WERI-Rb-1 (cell line): Measurements from ENCODE around the gene ACADSB.
A peak's percentile ranks its signal among the peaks of the same experiment; 100 is the strongest.

ENCODE experiments used
- DNase-seq: peaks from one replicate; pipeline ENCODE4 v3.0.0-alpha.2; 2020
- H3K27ac ChIP-seq: fragments of 250-450 bp; sonication (Bioruptor Pico); 2 replicates; pipeline ENCODE4 v1.5.1; 2020; ENCODE audit warnings: mild to moderate bottlenecking, moderate library complexity
- H3K27me3 ChIP-seq: fragments of 250-450 bp; sonication (Bioruptor Pico); 2 replicates; pipeline ENCODE4 v1.5.1; 2021; ENCODE audit warnings: mild to moderate bottlenecking, low read depth, moderate library complexity; ENCODE audit not compliant: insufficient read depth, severe bottlenecking
- H3K36me3 ChIP-seq: fragments of 250-450 bp; sonication (Bioruptor Pico); 2 replicates; pipeline ENCODE4 v1.5.1; 2020; ENCODE audit warnings: mild to moderate bottlenecking, moderate library complexity
- H3K4me3 ChIP-seq: 2 replicates; pipeline ENCODE4 v1.5.1; 2011; ENCODE audit warnings: low read depth, mild to moderate bottlenecking, control low read depth, low read length
- H3K9me3 ChIP-seq: fragments of 250-450 bp; sonication (Bioruptor Pico); 2 replicates; pipeline ENCODE4 v1.5.1; 2021; ENCODE audit warnings: mild to moderate bottlenecking, moderate library complexity; ENCODE audit not compliant: severe bottlenecking
- TF ChIP-seq, protein P1 (sequence below): IDR thresholded peaks from 2 replicates; pipeline ENCODE4 v1.5.1; 2011; ENCODE audit warnings: low read depth, mild to moderate bottlenecking, control low read depth, inconsistent platforms, low read length

Gene ACADSB

DNA sequence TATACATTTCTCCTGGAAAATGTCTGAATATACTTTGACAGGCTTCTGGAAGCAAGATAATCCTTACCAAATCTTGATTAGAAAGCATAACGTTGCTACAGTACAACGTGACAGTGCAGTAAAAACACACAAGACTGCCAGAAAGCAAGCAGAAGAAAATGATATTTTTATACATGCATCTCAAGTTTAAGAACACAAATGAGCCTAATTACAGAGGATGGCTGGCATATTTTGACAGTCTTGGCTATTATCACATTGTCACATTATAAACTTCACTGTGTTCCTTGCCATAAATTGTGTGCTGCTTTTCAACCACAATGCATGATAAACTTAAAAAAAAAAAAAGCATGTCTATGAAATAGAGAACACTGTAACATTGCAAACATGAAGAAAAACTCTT, 4.5 kb upstream of the ACADSB start:
- H3K9me3 ChIP-seq: no peaks in the 10 kb centered on the region
- no peak overlapping the region for H3K4me3 ChIP-seq
- no peak overlapping the region for H3K27ac ChIP-seq
- H3K27me3 ChIP-seq: no peaks in the 10 kb centered on the region
- TF ChIP-seq, protein P1, sequence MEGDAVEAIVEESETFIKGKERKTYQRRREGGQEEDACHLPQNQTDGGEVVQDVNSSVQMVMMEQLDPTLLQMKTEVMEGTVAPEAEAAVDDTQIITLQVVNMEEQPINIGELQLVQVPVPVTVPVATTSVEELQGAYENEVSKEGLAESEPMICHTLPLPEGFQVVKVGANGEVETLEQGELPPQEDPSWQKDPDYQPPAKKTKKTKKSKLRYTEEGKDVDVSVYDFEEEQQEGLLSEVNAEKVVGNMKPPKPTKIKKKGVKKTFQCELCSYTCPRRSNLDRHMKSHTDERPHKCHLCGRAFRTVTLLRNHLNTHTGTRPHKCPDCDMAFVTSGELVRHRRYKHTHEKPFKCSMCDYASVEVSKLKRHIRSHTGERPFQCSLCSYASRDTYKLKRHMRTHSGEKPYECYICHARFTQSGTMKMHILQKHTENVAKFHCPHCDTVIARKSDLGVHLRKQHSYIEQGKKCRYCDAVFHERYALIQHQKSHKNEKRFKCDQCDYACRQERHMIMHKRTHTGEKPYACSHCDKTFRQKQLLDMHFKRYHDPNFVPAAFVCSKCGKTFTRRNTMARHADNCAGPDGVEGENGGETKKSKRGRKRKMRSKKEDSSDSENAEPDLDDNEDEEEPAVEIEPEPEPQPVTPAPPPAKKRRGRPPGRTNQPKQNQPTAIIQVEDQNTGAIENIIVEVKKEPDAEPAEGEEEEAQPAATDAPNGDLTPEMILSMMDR: no peak
- DNase-seq: no peak
- H3K36me3 ChIP-seq: no peaks in the 10 kb centered on the region; the same call in 1 of the 2 replicates

DNA sequence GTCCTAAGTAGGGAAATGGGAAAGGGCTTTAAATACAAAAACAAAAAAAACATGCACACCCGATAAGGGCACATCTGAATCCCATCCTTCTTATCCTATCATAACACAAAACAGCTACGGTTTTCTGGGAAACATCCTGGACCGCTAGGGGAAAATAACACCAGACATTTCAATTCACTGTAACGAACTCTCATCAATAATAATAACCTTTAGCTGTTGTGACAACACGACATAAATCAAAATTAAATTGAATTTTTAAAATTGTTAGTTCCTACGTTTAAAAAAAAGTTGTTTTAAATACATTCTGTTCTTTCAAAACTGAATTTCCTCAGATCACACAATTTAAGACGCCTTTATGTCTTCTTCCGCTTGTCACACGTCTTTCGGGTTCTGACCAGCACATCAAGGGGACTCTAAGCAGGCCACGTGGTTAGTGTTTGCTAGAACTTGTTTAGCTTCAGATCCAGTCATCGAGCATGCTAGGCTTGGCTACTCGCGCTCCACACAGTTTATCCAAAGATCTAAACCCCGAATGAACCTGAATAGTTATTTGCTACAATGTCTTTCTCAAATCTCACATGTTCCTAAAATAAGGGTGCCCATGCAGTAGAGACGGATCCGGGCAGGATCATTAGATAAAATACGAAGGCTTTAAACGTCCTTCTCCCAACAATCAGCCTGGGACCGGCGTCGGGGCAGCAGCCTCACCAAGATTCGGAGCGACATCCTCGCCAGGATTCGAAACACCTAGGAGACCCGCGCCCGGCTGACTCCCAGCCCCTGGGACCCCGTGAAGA, 1.1 kb upstream of the ACADSB start:
- Histone ChIP-seq H3K27ac (peak overlapping the region; percentile 68), H3K4me3 (peak overlapping the region; percentile 84), H3K36me3 (no peaks in the 10 kb centered on the region), H3K9me3 (no peaks in the 10 kb centered on the region), H3K27me3 (no peaks in the 10 kb centered on the region)
- TF ChIP-seq, protein P1: no peak
- DNase-seq: peak; percentile 13

DNA sequence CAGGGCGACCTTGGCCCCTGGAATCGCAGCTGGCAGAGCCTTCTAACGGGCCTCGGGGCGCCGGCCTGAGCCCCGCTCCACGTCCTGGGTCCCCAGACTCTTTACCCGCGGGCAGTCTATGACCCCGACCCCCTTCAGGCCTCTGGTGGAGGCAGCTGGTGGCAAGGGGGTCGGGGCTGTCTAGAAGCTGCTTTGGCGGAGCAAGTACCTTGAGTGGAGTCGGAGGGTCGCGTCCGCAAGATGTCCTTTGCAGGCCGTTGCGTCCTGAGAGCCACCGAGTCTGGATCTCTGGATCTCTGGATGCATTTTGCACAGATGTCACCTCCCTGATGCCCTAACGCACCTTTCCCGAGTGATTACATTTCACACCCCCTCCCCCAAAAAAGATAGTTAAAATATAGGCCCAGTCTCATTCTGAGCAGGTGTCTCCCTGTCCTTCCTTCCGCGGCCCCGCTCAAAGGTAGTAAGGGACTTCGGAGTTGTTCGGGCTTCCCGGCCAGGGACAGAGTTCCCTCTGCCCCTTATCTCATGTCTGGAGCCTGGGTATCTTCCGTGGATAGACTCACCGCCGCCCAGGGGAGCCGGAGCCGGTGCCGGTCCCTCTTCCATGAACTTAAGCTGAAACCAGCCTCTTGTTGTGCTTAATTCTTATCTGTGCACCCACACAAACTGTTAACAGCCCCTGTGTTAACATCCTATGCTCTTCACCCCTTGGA, 457 bp downstream of the ACADSB start:
- Histone ChIP-seq H3K4me3 (peak overlapping the region; percentile 84), H3K27ac (peak overlapping the region; percentile 67), H3K9me3 (no peaks in the 10 kb centered on the region), H3K36me3 (no peaks in the 10 kb centered on the region), H3K27me3 (no peaks in the 10 kb centered on the region)
- DNase-seq: peak; percentile 8
- TF ChIP-seq, protein P1: no peak

DNA sequence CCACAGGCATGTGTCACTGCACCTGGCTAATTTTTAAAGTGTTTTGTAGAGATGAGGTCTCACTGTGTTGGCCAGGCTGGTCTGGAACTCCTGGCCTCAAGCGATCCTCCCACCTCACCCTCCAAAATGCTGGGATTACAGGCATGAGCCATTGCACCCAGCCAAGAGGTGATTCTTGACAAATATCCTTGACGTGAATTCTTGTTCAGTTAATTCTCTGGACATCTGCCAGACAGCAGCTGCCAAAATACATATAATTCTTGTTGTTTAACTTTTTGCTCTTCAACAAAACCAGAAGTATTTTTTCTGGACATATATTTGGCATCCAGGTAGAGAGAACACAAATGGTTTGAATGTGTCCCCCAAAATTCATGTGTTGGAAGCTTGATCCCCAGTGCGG, 3.2 kb downstream of the ACADSB start:
- Histone ChIP-seq H3K4me3 (no peak overlapping the region), H3K27ac (no peak overlapping the region), H3K36me3 (no peaks in the 10 kb centered on the region), H3K9me3 (no peaks in the 10 kb centered on the region), H3K27me3 (no peaks in the 10 kb centered on the region)
- DNase-seq: no peak
- TF ChIP-seq, protein P1: no peak

DNA sequence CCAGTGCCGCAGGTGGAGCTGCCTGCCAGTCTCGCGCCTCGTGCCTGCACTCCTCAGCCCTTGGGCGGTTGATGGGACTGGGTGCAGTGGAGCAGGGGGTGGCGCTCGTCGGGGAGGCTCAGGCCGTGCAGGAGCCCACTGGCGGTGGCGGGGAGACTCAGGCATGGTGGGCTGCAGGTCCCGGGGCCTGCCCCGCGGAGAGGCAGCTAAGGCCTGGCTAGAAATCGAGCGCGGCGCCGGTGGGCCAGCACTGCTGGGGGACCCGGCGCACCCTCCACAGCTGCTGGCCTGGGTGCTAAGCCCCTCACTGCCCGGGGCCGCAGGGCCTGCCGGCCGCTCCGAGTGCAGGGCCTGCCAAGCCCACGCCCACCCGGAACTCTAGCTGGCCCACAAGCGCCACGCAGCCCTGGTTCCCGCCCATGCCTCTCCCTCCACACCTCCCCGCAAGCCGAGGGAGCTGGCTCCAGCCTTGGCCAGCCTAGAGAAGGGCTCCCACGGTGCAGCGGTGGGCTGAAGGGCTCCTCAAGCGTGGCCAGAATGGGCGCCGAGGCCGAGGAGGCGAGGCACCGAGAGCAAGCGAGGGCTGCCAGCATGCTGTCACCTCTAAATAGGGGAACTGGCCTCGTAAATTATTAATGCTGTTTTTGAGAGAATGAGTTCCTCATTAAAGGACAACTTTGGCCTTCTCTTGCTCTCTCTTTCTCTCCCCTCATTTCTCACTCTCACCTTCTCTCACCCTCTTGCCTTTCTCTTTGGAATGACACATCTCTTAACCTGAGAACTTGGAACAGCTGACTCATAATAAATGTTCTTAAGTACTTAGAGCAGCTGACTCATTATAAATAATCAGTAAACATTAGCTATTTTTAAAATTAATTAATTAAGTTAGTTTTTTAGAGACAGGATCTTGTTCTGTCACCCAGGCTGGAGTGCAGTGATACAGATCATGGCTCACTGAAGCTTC, 4.9 kb downstream of the ACADSB start:
- Histone ChIP-seq H3K4me3 (no peak overlapping the region), H3K27me3 (no peaks in the 10 kb centered on the region), H3K36me3 (no peaks in the 10 kb centered on the region), H3K9me3 (no peaks in the 10 kb centered on the region), H3K27ac (no peak overlapping the region)
- no peak for DNase-seq
- TF ChIP-seq, protein P1: no peak
